OCI-LY3 (cell line): Measurements from ENCODE around the gene DRC3.

Experiments
- EZH2phosphoT487 ChIP-seq: fragments of 200-600 bp; shearing (Covaris generic); IDR thresholded peaks from 2 replicates; pipeline ENCODE4 v1.6.1; 2018; ENCODE audit warnings: antibody characterized with exemption, mixed run types, low read depth
- TF ChIP-seq, protein P1 (sequence below): fragments of 200-600, 300-600 bp; sonication (generic); IDR thresholded peaks from 2 replicates; pipeline ENCODE4 v1.5.1; 2014; ENCODE audit warnings: antibody characterized with exemption, low read length, low read depth

- TF ChIP-seq, protein P1, sequence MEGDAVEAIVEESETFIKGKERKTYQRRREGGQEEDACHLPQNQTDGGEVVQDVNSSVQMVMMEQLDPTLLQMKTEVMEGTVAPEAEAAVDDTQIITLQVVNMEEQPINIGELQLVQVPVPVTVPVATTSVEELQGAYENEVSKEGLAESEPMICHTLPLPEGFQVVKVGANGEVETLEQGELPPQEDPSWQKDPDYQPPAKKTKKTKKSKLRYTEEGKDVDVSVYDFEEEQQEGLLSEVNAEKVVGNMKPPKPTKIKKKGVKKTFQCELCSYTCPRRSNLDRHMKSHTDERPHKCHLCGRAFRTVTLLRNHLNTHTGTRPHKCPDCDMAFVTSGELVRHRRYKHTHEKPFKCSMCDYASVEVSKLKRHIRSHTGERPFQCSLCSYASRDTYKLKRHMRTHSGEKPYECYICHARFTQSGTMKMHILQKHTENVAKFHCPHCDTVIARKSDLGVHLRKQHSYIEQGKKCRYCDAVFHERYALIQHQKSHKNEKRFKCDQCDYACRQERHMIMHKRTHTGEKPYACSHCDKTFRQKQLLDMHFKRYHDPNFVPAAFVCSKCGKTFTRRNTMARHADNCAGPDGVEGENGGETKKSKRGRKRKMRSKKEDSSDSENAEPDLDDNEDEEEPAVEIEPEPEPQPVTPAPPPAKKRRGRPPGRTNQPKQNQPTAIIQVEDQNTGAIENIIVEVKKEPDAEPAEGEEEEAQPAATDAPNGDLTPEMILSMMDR, result no peak
- no peak for TF ChIP-seq EZH2phosphoT487
These were observed 70.8 kb downstream of the DRC3 start for GRCh38 chr17:18043491-18043890.
